Dendritic cell treated with granulocyte-macrophage colony-stimulating factor and Interleukin-4, amounts not matched to agents 40 ng/mL and 50 ng/mL, for 4 days (primary cell): ENCODE results near the gene RNF222.
A peak's percentile ranks its signal among the peaks of the same experiment; 100 is the strongest.
"Not testable (repeated sequence)": the region's sequence is repeated elsewhere in the genome, so short reads cannot be mapped to it uniquely, and the experiment has no call there.

Source experiments
- H3K27ac Mint-ChIP-seq: one replicate; pipeline ENCODE4 v1.8.0; 2022; ENCODE audit warnings: mild to moderate bottlenecking, mixed read lengths
- H3K27me3 Mint-ChIP-seq: one replicate; pipeline ENCODE4 v1.8.0; 2022; ENCODE audit warnings: mild to moderate bottlenecking, mixed read lengths
- H3K36me3 Mint-ChIP-seq: one replicate; pipeline ENCODE4 v1.8.0; 2022; ENCODE audit warnings: low read depth, mixed read lengths
- H3K4me1 Mint-ChIP-seq: one replicate; pipeline ENCODE4 v1.8.0; 2022; ENCODE audit warnings: low read depth, mixed read lengths
- H3K4me3 Mint-ChIP-seq: one replicate; pipeline ENCODE4 v1.8.0; 2022; ENCODE audit warnings: mild to moderate bottlenecking, moderate library complexity, mixed read lengths
- H3K9me3 Mint-ChIP-seq: one replicate; pipeline ENCODE4 v1.8.0; 2022; ENCODE audit warnings: mixed read lengths
- intact Hi-C: fragments of 100-400 bp; cut with micrococcal nuclease; formaldehyde crosslinking; loops from one replicate; pipeline ENCODE4 v1.15.0; 2022

The RNF222 gene

DNA sequence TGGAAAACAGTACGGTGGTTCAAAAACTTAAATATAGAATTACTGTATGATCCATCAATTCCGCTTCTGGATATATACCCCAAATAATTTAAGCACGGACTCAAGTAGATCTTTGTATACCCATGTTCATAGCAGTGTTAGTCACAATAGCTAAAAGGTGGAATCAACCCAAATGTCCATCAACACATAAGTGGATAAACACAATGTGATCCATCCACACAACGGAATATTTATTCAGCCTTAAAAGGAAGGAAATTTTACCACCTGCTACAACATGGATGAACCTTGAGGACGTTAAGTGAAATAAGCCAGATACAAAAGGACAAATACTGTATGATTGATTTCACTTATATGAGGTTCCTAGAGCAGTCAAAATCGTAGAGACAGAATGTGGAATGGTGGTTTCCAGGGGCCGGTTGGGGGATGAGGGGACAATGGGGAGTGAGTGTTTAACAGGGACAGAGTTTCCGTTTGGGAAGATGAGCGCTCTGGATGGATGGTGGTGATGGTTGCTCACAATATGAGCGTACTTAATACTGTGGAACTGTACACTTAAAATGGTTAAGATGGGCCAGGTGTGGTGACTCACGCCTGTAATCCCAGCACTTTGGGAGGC, 5.4 kb upstream of the RNF222 start:
- Mint-ChIP-seq H3K4me3 (no peak overlapping the region), H3K27ac (no peak overlapping the region), H3K4me1 (peaks cover under 1% of the 10 kb centered on the region), H3K9me3 (no peaks in the 10 kb centered on the region), H3K36me3 (no peaks in the 10 kb centered on the region), H3K27me3 (peaks cover 6% of the 10 kb centered on the region)
- intact Hi-C loops, result no loop called here

DNA sequence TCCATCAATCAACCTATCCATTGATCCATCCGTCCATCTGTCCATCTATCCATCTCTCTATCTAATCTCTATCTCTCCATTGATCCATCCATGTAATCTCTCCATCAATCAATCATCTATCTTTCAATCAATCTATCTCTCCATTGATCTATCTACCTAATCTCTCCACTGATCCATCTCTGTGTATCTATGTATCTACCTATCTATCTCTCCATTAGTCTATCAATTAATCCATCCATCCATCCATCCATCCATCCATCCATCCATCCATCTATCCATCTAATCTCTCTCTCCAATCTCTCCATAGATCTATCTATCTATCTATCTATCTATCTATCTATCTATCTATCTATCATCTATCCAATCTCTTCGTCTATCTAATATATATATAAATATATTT, 3.5 kb upstream of the RNF222 start:
- intact Hi-C loops, result no loop called here
- H3K27me3 Mint-ChIP-seq, result peaks cover 17% of the 10 kb centered on the region

DNA sequence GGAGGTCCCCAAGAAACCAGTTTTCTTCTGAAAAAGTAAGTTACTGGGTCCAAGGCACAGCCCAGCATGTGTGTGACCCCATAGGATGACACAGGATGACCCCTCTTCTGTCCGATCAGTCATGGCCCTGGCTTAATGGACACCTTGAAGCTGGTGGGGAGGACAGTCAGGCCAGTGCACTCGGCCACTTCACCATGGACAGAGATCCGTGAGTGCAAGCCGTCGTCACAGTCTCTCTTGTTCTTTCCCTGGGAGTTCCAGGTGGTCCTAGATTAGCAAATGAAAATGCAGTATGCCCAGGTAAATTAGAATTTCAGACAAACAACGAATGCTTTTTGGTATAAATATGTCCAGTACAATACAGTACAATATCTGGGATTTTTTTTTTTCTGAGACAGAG, 1.4 kb upstream of the RNF222 start:
- H3K4me1 Mint-ChIP-seq, result no peaks in the 10 kb centered on the region
- intact Hi-C loops, result no loop called here
- no peak overlapping the region for H3K4me3 Mint-ChIP-seq
- H3K36me3 Mint-ChIP-seq, result no peaks in the 10 kb centered on the region
- no peaks in the 10 kb centered on the region for H3K9me3 Mint-ChIP-seq
- H3K27ac Mint-ChIP-seq, result no peak overlapping the region
- H3K27me3 Mint-ChIP-seq, result peaks cover 29% of the 10 kb centered on the region

More for the DNA sequence above, 3.5 kb upstream of the RNF222 start:
- Mint-ChIP-seq H3K36me3 (no peaks in the 10 kb centered on the region), H3K27ac (no peak overlapping the region), H3K4me1 (no peaks in the 10 kb centered on the region), H3K9me3 (no peaks in the 10 kb centered on the region), H3K4me3 (no peak overlapping the region)

DNA sequence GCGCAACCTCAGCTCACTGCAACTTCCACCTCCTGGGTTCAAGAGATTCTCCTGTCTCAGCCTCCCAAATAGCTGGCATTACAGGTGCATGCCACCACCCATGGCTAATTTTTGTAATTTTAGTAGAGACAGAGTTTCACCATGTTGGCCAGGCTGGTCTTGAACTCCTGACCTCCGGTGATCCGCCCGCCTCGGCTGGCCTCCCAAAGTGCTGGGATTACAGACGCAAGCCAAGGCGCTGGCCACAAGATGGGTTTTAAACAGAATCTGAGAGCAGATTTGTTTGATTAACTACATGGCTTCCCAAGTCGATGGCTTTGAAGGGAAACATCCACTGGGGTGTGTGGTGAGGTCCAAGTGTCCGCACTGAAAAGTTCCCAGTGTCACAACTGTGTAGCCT, 3.1 kb downstream of the RNF222 start:
- H3K27ac Mint-ChIP-seq, H3K4me1 Mint-ChIP-seq, intact Hi-C loops, H3K4me3 Mint-ChIP-seq, H3K9me3 Mint-ChIP-seq, H3K36me3 Mint-ChIP-seq: not testable (repeated sequence)
- peaks cover 31% of the 10 kb centered on the region for H3K27me3 Mint-ChIP-seq

DNA sequence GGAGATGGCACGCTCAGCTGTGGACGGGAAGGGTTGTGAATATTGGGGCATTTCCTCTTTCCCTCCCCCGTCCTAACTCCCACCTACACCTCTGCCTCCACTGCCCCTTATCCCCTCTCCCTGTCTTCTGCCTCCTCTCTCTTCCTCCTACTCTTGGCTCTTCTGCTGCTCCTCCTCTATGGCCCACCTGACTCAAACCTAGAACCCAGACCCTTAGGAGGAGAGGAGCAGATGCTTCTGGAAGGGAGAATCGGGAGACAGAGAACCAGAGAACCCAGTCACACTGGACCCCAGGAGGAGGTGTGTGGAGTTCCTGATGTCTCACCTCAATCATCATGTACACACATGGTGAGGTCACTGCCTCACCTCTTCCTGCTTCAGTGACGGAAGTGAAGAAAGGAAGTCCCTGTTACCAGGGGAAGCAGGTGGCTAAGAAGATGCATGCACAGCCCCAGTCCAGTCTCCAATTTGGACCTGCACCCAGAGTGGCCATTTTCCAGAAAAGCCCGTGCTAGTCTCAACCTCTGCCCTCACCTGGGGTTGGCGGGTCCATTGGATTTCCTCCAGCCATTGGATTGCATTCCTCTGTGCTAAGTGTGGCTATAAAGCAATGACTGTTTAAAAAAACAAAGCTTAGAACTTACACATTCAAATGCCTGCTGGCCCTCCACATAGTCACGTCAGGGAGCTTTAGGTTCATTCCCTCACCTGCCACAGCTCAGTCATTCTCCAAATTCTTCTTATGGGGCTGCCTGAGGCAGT, 4.0 kb downstream of the RNF222 start:
- Mint-ChIP-seq H3K27ac (no peak overlapping the region), H3K4me3 (no peak overlapping the region), H3K4me1 (peaks cover 6% of the 10 kb centered on the region), H3K36me3 (no peaks in the 10 kb centered on the region), H3K27me3 (peaks cover 29% of the 10 kb centered on the region), H3K9me3 (no peaks in the 10 kb centered on the region)
- intact Hi-C loops, result no loop called here

DNA sequence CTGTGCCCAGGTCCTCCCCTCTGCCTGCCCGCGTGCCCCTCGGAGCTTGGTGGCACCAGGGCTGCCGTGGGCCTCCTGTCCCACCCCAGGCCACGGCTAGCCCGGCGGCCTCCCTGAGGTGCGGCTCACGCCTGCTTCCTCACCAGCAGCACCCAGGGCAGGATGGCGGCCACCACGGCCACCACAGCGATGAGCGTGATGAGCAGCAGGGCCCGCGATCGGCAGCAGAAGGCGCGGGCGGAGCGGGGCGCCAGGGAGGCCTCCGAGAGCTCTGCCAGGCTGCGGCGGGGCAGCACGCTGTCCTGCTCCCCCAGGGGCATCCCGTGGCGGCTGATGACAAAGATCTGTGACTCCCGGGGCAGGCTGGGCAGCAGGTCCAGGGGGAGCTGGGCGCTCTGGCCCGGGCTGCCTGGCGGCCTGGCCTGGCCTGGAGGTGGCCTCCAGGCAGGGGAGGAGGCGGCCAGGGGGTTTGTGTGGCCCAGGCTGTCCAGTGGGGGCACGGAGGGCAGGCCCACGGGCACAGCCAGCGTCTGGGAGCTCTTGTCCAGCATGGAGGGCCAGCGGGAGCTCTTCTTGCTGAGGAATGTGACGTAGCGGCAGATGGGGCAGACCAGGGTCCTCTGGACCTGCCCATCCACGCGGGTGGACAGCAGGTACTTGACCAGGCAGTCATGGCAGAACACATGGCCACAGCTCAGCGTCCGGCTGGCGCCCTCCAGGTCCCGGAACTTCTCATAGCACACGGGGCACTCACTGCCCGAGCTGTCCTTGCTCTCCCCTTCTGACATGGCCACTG, 4.8 kb downstream of the RNF222 start:
- intact Hi-C loops, result no loop called here
- no peaks in the 10 kb centered on the region for H3K36me3 Mint-ChIP-seq
- peaks cover 27% of the 10 kb centered on the region for H3K27me3 Mint-ChIP-seq
- H3K27ac Mint-ChIP-seq, result no peak overlapping the region
- no peak overlapping the region for H3K4me3 Mint-ChIP-seq
- H3K4me1 Mint-ChIP-seq, result peaks cover 6% of the 10 kb centered on the region
- no peaks in the 10 kb centered on the region for H3K9me3 Mint-ChIP-seq

DNA sequence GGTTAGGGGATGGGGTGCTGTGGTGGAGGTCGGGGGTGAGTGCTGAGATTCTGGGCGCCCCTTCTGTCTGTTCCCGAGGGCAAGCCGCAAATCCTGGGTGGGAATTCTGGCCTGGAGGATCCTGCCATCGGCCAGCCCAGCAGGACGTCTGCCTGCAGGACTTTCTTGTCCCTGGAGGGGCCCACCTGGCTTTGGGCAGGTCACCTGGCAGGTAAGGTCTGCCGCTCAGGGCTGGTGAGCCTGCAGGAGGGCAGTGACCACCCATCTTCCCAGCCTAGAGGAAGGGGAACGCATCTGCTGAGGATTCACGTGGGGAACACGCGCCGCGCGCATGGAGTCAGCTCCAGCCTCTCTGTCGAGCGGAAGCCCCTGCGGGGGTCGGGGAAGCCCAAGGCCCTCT, 5.4 kb downstream of the RNF222 start:
- H3K4me1 Mint-ChIP-seq, result peaks cover 6% of the 10 kb centered on the region
- no peak overlapping the region for H3K27ac Mint-ChIP-seq
- H3K36me3 Mint-ChIP-seq, result no peaks in the 10 kb centered on the region
- peaks cover 22% of the 10 kb centered on the region for H3K27me3 Mint-ChIP-seq
- intact Hi-C loops, result no loop called here
- H3K4me3 Mint-ChIP-seq, result no peak overlapping the region
- no peaks in the 10 kb centered on the region for H3K9me3 Mint-ChIP-seq

DNA sequence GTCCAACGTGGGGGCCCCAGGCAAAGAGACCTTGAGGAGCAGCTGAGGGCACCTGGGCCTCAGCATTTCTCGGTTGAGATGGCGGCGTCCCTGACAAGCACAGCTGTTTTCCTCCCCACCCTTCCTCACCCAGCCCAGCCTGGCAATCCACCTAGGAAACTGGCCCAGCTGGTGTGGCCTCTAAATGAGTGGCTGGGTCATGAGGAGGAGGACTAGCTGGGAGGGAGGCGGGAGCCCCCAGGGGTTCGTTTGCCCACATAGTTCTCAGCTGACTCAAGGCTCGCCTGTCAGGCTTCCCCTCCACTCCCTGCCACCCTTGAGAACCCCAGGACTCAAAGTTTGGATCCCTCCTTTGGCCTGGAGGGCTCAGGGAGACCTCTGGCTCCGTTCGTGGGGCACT, 5.9 kb downstream of the RNF222 start:
- H3K36me3 Mint-ChIP-seq, result no peaks in the 10 kb centered on the region
- no peaks in the 10 kb centered on the region for H3K9me3 Mint-ChIP-seq
- no peak overlapping the region for H3K4me3 Mint-ChIP-seq
- H3K27me3 Mint-ChIP-seq, result peaks cover 21% of the 10 kb centered on the region
- H3K4me1 Mint-ChIP-seq, result peaks cover 6% of the 10 kb centered on the region
- intact Hi-C loops, result no loop called here
- no peak overlapping the region for H3K27ac Mint-ChIP-seq

DNA sequence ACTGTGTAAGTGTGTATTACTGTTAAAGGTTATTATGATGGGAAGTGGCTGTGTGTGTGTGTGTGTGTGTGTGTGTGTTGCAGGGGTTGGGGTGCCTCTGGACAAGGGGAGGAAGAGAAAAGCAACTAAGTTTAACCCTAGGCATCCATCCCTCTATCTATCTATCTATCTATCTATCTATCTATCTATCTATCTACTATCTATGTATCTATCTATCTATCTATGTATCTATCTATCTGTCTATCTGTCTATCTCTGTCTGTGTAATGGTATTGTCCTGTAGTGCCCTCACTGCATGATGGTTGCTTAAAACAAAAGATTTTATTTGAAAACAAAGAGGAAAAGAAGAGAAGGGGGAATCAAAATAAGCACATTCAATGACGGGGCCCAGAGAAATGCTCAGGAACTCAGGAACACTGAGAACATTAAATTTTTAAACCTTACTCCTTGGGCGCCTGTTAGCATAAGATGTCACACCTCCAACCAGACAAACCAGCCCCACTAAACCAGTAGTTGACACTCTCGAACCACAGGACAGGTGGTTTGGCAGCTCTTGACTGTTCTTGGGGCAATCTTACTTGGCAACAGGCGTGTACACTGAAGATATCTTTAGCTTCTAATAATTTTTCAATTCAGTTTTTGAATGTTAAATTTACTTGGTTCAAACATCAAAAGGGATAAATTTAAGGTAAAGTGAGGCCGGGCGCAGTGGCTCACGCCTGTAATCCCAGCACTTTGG, 9.5 kb downstream of the RNF222 start:
- peaks cover 19% of the 10 kb centered on the region for H3K4me1 Mint-ChIP-seq
- H3K36me3 Mint-ChIP-seq, result peaks cover 3% of the 10 kb centered on the region
- no peak overlapping the region for H3K27ac Mint-ChIP-seq
- H3K4me3 Mint-ChIP-seq, result no peak overlapping the region
- H3K27me3 Mint-ChIP-seq, result peaks cover 2% of the 10 kb centered on the region
- intact Hi-C loops, result no loop called here
- H3K9me3 Mint-ChIP-seq, result no peaks in the 10 kb centered on the region

DNA sequence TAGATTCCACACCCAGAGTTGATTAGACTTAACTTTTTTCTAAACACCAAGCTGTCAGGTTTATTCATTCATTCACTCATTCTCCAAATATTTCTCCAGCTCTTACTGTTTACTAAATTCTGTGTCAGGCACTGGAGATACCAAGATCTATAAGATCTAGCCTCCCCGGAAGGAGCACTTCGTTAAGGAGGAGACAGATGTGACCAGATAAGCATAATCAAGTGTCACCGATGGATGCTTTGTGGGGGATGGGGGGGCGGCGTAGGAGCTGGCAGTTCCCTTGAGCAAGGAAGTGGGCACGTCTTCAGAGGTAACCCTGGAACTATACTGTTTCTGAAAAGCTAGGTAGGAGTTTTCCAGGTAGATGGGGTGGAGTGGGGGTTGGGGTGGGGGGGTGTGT, 10.8 kb downstream of the RNF222 start:
- Mint-ChIP-seq H3K4me1 (peaks cover 19% of the 10 kb centered on the region), H3K9me3 (no peaks in the 10 kb centered on the region), H3K36me3 (peaks cover 15% of the 10 kb centered on the region), H3K4me3 (no peak overlapping the region), H3K27me3 (peaks cover under 1% of the 10 kb centered on the region), H3K27ac (no peak overlapping the region)
- intact Hi-C loops, result no loop called here

DNA sequence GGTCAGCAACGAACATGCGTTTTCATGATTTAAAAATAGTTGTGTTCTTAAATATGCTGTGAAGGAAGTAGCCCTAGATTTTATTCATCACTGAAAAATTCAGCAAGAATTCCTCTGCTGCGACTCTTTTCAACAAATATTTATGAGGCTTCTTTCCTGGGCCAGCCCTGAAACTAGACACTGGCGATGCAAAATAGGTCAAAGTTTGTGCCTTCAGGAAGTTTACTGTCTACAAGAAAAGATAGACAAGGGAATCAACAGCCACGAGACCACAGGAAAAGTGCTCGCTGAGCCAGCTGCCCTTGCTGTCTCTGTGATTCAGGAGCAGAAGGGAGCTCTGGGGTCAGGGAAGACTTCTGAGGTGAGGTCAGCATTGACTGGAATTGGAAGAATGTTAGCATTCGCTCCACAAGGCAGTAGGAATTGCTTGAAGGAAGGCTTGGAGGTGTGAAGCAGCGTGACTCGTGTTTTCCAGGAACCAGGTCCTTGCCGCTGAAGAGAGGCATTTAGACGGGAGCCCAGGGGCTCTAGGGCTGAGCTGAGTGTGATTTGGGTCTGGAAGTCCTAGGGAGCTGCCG, 12.7 kb downstream of the RNF222 start:
- H3K4me1 Mint-ChIP-seq, result peaks cover 28% of the 10 kb centered on the region

DNA sequence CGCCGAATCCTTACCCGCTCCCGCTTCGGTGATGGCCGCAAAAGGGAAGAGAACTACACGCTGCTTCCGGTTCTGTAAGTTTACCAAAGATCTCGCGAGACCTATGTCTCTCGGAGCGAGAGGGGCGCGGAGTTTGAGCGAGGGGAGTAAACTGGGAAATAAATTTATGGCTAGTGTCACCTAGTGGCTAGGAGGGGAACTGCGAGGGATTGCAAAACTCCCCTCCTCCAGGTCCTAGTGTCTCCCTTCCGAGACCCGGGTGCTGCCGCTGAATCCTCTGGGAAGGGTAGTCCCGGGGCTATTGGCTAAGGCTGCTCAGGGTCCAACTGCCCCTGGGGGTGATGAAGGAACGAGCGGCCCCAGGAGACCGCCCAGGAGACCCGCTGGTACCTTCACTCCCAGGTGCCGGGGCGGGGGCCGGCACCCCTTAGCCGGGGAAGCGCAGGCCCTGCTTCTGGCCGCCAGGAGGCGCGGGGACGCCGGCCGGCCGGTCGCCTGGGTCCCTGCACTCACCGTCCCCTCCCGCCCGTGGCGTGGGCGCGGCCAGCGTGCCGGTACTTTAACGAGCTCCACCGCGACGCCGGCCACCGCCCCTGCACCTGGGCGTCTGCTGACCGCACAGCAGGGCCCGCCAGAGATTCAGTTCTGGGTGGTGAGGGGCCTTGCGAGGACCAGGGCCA, 14.3 kb downstream of the RNF222 start, which contains the start of gene RPL26:
Gene RPL26 (minus strand): TSS at position 51 of the 680 bp plus-strand sequence. CDS start 883 bp downstream, outside the sequence.
- intact Hi-C loops, result loop anchor here (1.0 to 2.0 kb wide), 2 partner anchors 54 to 363 kb away; no protein-coding TSS in a partner anchor
- peaks cover 51% of the 10 kb centered on the region for H3K36me3 Mint-ChIP-seq
- peaks cover 35% of the 10 kb centered on the region for H3K4me1 Mint-ChIP-seq

More for the DNA sequence above, 12.7 kb downstream of the RNF222 start:
- Mint-ChIP-seq H3K27me3 (no peaks in the 10 kb centered on the region), H3K4me3 (no peak overlapping the region), H3K27ac (peak overlapping the region; percentile 93), H3K9me3 (no peaks in the 10 kb centered on the region), H3K36me3 (peaks cover 35% of the 10 kb centered on the region)
- intact Hi-C loops, result no loop called here

DNA sequence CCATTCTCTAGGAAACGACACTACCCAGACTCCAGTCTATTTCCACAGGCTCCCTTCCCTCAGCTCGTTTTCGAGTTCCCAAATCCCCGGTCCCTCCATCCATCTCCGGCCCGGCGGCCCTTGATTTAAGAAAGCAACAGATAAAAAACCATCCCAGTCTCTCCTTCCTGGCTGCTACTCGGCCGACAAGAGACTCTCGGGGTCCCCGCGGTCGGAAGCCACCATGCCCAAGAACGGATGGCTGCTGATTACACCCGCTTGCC, 14.8 kb downstream of the RNF222 start:
- Mint-ChIP-seq H3K36me3 (peaks cover 56% of the 10 kb centered on the region), H3K4me1 (peaks cover 40% of the 10 kb centered on the region), H3K9me3 (no peaks in the 10 kb centered on the region), H3K4me3 (peak overlapping the region; percentile 97), H3K27ac (peak overlapping the region; percentile 93), H3K27me3 (no peaks in the 10 kb centered on the region)
- intact Hi-C loops, result loop anchor here (1.0 to 2.0 kb wide), 2 partner anchors 54 to 363 kb away; no protein-coding TSS in a partner anchor

More for the DNA sequence above, 14.3 kb downstream of the RNF222 start, which contains the start of gene RPL26:
- Mint-ChIP-seq H3K27ac (peak within 1 kb of the TSS; percentile 93), H3K4me3 (peak within 1 kb of the TSS; percentile 97), H3K9me3 (no peaks in the 10 kb centered on the region), H3K27me3 (no peaks in the 10 kb centered on the region)
